ENCODE data around the gene PTPRN2. TPM values are rescaled to one million over a fixed set of nuclear protein-coding genes. Genes with fewer than 3 reads are reported as not detected.

PTPRN2 gene
- total and polyA plus RNA-seq, 2 of the 13 experiments (the other 11 are each of a cell fraction or from before 2014, with no cell fraction given), result 2.5 to 24.2 TPM

DNA sequence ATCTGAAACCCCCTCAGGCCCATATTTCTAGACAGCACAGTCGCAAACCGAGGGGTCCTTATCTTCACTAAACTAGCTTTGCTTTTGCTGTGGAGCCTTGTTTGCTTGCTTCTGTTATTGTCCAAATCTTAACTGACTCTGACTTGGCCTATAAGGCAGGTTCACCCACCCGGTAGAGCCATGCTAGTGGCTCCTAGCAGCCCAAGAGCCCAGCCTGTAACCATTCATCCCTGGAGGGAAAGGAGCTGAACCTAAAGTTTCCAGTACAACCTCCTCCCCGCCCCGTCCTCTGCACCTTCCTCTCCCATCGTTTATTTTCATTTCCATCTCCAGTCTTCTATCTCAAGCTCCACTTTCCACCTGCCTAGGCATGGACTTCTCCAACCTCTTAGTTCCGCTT, 345.7 kb downstream of the PTPRN2 start:
- FAIRE-seq, result no peak
- CTCF ChIA-PET (ENCODE audit: low intra/inter-chr PET ratio, low total read pairs), result no interaction called here

More for the DNA sequence above, 345.7 kb downstream of the PTPRN2 start:
- in situ Hi-C loops (cut with HindIII; ENCODE audit: extremely low pct_ligation_motif_present, low pct_unique_long_range_greater_than_20kb) (no loop called here), intact Hi-C loops (cut with micrococcal nuclease; ENCODE audit: unreplicated experiment) (no loop called here)
- BruUV-seq (replicated peaks), result no TSS peak
- Histone ChIP-seq H3K79me2 (ENCODE audit: insufficient read depth, low read length) (no peaks in the 10 kb centered on the region), H2AFZ (ENCODE audit: low read length) (no peak overlapping the region), H3K36me3 (replicated peaks in 1 of 2; ENCODE audit: control insufficient read depth in 1 of 2, insufficient read depth in 2 of 2, low read length in 2 of 2) (no peaks in the 10 kb centered on the region; a peak in 1 of 5 replicates), H3K4me2 (ENCODE audit: low read depth, low read length) (no peak overlapping the region), H3K4me3 (replicated peaks in 1 of 3; ENCODE audit: insufficient read depth in 1 of 3, low read depth in 2 of 3, low read length in 3 of 3) (no peak overlapping the region), H4K20me1 (ENCODE audit: insufficient read depth, low read length) (peaks cover 6% of the 10 kb centered on the region; the same call in 1 of the 2 replicates), H3K9ac (ENCODE audit: insufficient read depth, low read depth, low read length) (no peak overlapping the region), H3K4me1 (ENCODE audit: insufficient read depth, low read length) (no peaks in the 10 kb centered on the region), H3K27me3 (ENCODE audit: control insufficient read depth in 1 of 2, insufficient read depth in 2 of 2, low read length in 2 of 2) (no peaks in the 10 kb centered on the region), H3K9me3 (ENCODE audit: low read length) (no peaks in the 10 kb centered on the region), H3K27ac (ENCODE audit: extremely low read length, insufficient read depth, low read length) (no peak overlapping the region)
- 80% methylated on average over 7 of the region's 7 CpGs for WGBS (ENCODE audit: low lambda C conversion rate)
- no peak for ATAC-seq
- POLR2A ChIA-PET, result no interaction called here
- no peak for DNase-seq (ENCODE audit: low spot score)
- TF ChIP-seq FOXM1 (CRISPR knock-in tag; IDR thresholded peaks at IDR 0.05) (no peak), FOXP1 (IDR thresholded peaks at IDR 0.05) (no peak), FOXP1 (CRISPR knock-in tag; IDR thresholded peaks at IDR 0.05) (no peak)
- TF ChIP-seq, protein P1, sequence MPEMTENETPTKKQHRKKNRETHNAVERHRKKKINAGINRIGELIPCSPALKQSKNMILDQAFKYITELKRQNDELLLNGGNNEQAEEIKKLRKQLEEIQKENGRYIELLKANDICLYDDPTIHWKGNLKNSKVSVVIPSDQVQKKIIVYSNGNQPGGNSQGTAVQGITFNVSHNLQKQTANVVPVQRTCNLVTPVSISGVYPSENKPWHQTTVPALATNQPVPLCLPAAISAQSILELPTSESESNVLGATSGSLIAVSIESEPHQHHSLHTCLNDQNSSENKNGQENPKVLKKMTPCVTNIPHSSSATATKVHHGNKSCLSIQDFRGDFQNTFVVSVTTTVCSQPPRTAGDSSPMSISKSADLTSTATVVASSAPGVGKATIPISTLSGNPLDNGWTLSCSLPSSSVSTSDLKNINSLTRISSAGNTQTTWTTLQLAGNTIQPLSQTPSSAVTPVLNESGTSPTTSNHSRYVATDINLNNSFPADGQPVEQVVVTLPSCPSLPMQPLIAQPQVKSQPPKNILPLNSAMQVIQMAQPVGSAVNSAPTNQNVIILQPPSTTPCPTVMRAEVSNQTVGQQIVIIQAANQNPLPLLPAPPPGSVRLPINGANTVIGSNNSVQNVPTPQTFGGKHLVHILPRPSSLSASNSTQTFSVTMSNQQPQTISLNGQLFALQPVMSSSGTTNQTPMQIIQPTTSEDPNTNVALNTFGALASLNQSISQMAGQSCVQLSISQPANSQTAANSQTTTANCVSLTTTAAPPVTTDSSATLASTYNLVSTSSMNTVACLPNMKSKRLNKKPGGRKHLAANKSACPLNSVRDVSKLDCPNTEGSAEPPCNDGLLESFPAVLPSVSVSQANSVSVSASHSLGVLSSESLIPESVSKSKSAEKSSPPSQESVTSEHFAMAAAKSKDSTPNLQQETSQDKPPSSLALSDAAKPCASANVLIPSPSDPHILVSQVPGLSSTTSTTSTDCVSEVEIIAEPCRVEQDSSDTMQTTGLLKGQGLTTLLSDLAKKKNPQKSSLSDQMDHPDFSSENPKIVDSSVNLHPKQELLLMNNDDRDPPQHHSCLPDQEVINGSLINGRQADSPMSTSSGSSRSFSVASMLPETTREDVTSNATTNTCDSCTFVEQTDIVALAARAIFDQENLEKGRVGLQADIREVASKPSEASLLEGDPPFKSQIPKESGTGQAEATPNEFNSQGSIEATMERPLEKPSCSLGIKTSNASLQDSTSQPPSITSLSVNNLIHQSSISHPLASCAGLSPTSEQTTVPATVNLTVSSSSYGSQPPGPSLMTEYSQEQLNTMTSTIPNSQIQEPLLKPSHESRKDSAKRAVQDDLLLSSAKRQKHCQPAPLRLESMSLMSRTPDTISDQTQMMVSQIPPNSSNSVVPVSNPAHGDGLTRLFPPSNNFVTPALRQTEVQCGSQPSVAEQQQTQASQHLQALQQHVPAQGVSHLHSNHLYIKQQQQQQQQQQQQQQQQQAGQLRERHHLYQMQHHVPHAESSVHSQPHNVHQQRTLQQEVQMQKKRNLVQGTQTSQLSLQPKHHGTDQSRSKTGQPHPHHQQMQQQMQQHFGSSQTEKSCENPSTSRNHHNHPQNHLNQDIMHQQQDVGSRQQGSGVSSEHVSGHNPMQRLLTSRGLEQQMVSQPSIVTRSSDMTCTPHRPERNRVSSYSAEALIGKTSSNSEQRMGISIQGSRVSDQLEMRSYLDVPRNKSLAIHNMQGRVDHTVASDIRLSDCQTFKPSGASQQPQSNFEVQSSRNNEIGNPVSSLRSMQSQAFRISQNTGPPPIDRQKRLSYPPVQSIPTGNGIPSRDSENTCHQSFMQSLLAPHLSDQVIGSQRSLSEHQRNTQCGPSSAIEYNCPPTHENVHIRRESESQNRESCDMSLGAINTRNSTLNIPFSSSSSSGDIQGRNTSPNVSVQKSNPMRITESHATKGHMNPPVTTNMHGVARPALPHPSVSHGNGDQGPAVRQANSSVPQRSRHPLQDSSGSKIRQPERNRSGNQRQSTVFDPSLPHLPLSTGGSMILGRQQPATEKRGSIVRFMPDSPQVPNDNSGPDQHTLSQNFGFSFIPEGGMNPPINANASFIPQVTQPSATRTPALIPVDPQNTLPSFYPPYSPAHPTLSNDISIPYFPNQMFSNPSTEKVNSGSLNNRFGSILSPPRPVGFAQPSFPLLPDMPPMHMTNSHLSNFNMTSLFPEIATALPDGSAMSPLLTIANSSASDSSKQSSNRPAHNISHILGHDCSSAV (CRISPR knock-in tag; IDR thresholded peaks at IDR 0.05; ENCODE audit: borderline replicate concordance), result no peak
